NOMO-1 (cell line): ENCODE measurements around the gene CBLN1.

Experiments
- DNase-seq, 2 experiments: peaks; one replicate each; lab custom pipeline; 2025; ENCODE audit not compliant: unreplicated experiment in 2 of 2; lab: John Stamatoyannopoulos, UW

The CBLN1 gene

GRCh38 chr16:49281480-49281842 lies at the start of gene CBLN1:
TSS of gene CBLN1 (minus strand) at chr16:49281838. CDS start at chr16:49281465, 373 bp downstream.
- no peak for DNase-seq

GRCh38 chr16:49330562-49331201 lies 49.0 kb upstream of the CBLN1 start:
- peak; percentile 33 to 55 for DNase-seq

- DNase-seq, result no peak
Observed at GRCh38 chr16:49328325-49328724, 46.7 kb upstream of the CBLN1 start.

DNA sequence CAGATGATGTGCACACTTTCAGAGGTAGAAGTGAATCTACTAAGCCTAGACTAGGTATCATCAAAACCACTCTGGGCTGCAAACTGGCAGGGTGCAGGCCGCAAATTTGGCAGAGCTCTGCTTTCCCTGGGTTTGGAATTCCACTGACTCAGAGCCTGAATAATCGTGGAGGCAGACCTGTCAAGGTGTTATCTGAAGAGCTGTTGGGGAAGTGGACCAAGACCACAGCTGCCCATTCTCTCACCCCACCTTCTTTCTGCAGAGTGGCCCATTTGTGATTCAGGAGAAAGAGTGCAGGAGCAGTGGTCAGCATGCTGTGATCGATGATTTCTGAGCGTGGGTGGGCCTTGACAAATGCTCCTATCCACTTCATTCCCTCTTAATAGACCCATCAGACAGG lies 45.8 kb upstream of the CBLN1 start:
- no peak for DNase-seq

DNA sequence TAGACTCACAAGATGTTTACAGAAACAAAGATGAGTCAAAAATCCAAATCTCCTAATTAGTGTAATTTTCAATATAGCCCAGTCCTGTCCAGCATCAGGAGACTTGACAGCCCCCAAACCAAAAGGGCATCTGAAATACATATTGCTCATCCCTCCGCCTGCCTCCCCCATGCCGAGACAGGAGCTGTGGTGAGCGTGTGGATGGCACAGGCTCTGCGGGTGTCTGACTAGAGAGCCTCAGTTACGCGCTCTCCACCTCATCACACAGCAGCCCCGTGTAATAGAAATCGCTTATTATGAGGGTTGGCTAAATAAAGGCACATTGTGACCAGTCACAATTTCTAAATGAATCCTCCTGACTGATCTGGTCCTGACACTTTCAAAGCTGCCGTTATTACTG lies 43.1 kb upstream of the CBLN1 start:
- no peak for DNase-seq

- DNase-seq, result no peak
Observed at GRCh38 chr16:49315602-49316001, 34.0 kb upstream of the CBLN1 start.

- DNase-seq, result no peak
Observed at GRCh38 chr16:49312389-49312985, 30.8 kb upstream of the CBLN1 start.

- no peak for DNase-seq
Observed at GRCh38 chr16:49311823-49312222, 30.2 kb upstream of the CBLN1 start.

DNA sequence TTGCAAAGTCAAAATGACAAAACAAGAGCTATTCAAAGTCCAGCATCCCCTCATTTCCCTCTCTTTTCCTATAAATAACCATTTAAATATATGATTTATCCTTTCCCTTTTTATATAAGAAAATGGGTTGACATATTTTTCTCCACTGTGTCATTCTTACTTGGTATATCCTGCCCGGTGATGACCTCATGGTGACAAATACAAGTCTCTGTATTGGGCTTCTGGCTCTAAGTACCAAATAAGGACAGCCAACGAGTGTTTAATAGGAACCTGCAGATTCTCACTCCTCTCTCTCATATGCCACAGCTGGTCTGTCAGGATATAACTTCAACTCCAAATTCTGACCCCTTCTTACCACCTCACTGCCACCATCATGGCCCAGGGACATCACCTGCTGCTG lies 25.5 kb upstream of the CBLN1 start:
- DNase-seq, result no peak

DNA sequence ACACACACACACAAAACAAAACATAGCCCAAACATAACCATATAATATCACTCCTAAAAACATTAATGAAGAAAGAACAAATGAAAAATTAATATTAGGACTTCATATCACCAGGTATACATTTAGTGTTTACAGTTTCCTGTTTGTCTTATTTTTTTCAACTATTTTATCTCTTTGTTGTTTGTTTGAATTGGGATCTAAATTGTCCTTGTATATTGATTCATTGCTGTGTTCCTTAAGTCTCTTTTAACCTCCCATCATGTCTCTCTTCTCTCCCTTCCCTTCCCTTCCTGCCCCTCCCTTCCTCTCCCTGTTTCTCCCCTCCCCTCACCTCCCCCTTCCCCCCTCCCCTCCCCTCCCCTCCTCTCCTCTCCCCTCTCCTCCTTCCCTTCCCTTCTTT lies 23.8 kb upstream of the CBLN1 start:
- no peak for DNase-seq

DNA sequence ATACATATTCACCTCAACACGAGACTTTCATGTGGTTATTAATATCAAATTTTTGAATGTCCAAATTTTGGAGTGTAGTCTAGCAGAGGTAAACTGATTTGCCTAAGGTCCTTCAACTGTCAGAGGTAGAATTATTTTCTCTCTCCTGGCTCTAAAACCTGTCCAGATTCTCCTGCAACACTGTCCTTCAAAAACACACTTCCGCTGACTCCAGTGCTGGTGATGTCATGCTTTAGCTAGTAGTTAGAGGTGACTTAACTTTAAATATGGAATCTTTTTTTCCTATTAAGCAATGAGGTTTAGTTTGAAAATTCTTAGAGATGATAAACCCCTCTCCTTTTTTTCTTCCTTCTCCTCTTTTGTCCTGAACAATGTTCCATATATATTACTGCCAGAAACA lies 10.8 kb upstream of the CBLN1 start:
- no peak for DNase-seq

DNA sequence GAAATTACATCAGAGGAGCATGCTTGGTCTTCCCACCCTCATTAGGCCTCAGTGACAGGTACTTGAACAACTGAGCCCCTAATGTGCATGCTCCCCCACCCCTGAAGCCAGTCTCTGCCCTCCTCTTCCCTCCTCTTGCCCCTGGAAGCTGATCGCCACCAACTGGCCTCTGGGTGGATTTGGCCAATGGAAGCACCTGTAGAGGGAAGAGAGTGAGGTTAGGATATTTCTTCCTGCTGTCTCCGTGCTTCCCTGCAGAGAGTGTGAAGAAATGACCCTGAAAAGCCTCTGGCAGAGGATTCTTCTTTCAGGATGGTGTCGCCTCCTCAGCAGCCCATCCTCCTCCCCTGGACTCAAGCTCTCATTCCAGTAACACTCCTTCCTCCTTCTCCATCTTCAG lies 5.9 kb upstream of the CBLN1 start:
- no peak for DNase-seq

- no peak for DNase-seq
Observed at GRCh38 chr16:49284962-49285361, 3.3 kb upstream of the CBLN1 start.

DNA sequence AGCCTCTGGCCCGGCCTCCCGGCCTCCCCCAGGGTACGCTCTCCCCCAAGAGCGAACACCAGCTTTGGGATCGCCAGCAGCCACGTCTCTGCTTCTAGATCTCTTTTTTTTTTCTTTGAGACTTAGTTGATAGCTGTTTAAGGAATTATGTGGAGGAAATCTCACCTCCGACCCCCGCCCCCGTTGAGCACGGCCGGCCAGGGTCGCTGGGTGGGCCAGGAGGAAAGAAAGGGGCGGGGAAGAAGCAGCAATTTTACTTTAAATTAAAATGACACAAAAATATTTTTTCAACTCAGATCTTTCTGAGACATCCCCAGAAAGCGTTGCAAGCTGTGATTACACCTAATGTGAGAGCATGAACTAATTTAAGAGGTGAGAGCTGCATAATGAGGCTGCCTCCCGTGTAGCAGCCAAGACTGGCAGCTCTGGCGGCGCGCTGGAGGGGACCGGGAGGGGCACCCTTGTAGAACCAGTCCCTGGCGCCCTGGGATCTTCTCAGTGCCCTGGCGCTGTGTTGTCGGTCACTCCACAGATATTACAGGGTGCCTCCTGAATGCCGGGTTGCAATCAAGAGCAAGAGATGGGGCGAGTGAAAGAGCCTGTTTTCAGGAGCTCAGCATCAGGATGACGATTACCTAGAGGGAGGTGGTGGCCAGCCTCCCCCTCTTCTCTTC lies 1.9 kb upstream of the CBLN1 start:
- no peak for DNase-seq

DNA sequence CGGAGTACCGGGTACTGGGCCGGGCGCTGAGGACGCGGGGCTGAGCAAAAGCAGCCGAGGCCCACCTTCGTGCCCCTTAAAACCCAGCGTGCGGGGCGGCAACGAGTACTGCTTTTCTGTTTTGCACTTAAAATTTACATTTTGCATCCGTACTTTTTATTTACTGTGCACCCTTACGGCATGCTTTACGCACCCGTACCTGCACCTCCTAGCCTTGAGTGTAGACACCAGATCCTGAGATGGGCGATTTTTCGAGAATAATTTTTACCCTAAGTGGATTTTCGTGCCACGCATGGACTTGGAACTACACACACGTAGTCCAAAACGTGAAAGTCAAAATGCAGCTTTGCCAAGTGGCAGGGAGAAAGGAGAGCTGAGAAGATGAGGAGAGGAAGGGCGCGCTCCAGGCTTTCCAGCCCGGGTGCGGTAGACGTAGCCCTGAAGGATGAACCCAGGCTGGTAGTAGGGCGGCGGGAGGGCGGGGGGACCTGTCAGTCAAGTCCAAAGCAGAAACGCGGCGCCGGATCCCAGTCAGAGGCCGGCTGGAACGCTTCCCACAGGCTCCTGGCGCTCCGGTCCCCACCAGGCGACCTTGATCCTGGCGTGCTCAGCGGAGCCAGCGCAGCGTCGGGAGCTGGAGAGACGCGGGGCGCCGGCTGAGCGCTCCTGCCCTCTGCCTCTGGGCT lies 1.2 kb upstream of the CBLN1 start:
- peak in 1 of 2 experiments; percentile 22 for DNase-seq

DNA sequence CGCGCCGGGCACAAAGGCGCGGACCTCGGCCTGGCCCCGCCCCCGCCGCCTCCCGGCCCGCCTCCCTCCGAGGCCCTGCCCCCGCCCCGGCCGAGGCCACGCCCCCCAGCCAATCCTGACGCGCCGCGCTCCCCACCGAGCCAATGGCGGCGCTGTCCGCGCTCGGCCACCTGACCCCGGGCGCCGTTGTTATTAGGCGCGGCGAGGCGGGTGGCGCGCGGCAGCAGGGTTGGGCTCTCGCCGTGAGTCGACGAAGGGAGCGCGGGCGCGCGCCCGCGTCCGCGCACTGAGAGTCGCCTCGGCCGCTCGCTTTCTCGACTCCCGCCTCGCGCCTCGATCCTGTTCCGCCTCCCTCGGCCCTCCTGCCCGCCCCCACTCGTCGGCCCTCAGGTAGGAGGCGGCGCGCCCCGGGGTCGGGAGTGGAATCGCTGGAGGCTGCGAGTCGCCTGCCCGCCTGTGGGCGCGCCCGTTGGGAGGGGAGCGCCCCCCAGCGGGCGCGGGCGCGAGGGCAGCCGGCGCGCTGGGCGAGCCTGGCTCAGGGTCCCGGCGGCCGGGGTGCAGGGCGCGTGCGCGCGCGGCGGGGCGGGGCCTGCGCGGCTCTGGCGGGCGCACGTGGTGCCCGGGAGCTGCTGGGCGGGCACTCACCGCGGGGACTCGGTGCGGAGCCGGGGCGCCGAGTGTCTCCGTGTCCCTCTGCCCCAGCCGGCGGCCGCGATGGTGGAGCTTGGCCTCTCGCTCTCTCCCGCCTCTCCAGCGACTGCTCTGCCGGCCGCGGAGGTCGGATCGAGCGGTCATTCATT lies 405 bp upstream of the CBLN1 start:
- DNase-seq, result peak; percentile 83 to 88

DNA sequence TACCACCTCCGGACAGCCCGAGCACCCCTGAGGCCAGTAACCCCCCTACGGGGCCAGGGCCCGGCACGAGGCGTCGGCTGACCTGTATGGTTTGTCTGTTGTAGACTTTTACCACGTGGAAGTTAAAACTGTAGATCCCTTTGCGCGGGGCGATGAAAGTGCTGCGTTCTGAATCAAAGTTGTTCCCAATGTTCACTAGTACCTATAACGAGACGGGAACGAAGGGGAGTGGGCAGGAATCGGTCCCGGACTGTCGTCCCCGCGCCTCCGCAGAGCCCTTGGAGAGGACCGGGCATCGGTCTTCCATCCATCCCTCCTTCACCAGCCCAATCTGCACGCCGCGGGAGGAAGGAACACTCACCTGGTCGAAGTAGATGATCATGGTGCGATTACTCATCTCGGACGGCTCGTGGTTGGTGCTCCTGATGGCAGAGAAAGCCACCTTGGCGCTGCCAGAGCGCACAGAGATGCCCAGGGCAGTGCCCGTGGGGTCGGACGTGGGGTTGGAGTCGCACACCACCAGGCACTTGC lies 732 bp downstream of the CBLN1 start:
- DNase-seq, result no peak

GRCh38 chr16:49280105-49280741 lies 1.4 kb downstream of the CBLN1 start:
- DNase-seq, result no peak

GRCh38 chr16:49278944-49279725 lies 2.5 kb downstream of the CBLN1 start:
- no peak for DNase-seq

DNA sequence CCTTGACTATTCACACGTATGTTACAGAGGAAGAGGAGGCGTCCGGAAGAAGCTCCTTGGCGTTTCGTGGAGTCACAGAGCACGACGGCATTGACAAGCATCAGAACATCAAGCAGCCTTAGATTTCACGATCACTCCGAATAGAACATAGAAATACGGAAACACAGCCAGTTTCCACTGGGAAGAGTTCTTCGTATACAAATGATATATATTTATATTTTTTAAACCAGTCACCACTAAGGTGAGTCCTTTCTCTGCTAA lies 3.1 kb downstream of the CBLN1 start:
- no peak for DNase-seq
